NCI-H748 treated with DMSO at 0.1 percent for 48 hours (cell line): Measurements from ENCODE around the gene KCNF1.

Experiments used
- DNase-seq: peaks from one replicate; lab custom pipeline; 2025; lab: John Stamatoyannopoulos, UW

The KCNF1 gene

DNA sequence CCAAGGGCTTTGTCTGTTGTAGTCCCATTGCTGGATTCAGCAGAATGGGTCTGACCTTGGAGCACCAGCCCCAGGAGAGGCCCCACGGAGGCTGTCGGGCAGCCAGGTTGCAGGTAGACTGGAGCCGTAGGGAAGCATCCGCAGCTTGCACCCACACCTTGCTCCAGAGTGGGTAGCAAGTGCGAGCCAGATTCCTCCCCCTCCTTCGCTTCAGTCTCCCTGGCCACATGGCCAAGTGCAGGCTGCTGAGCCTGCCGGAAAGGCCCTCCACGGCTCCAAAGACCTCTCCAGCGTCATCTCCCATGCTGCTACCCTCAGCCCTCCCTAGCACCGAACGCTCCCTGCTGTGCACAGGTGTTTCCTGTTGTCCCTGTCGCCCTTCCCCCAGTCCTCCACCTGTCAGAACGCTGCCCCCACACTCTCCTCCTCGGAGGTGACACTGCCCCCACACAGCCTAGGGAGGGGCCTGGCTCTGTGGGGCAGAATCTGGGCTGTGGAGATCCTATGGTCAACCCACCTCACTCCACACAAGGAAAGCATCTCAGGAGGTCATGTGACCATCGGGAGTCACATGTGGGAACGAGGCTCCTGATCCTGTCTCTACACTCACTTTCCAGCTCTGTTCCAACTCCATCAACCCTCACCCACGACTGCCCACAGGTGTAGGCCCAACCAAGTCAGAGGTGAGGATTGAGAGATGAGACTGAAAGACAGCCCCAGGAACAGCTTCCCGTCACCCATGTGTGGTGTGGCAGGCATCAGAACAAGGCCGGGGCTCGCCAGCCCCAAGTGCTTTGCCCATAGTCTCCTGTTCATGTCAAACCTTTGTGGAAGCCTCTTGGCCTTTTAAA lies 8.3 kb downstream of the KCNF1 start:
- peak; percentile 45 for DNase-seq

DNA sequence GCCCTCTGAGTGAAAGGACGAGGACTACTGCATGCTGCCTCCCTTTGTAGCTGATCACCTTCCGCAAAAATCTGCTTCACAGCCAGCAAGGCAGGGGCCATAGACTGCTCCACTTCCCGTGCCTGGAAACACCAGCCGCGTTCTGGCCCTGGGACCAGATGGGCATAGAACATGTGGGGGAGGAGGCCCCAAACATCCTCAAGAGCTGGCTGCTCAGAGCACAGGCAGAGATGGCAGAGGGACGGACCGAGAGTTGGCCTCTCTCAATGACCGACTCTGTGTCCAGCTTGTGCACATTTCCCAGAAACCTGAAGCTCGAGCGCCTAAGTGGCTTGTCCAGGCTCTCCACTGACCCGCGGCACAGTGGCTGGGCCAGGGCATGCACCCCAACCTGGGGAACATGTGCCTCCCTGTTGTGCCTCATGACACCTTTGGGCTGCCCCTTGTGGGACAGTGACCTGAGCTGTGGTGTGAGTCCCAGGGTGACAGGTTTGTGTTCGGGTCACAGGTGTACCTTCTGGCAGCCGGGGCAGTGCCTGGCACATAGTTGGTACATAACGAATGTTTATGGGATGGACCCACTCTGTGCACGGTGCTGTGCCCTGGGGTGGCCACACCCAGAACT lies 9.1 kb downstream of the KCNF1 start:
- no peak for DNase-seq

DNA sequence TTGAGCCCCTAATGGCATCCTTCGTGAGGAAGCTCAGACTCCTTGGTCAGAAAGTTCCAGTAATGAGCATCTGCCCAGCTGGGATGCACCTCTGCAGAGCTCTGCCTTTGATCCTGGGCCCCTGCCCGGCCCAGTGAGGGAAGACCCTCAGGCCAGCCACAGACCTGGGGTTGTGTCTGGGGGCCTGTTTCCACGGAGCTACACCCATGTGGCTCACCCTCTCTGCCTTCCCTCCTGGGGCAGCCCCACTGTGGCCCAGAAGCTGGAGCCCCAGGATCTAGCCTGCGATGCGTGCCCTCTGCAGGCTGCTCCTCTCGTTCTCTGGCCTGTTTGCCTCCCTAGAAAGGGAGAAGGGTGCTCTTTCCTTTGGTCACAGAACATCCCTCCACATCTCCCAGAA lies 9.8 kb downstream of the KCNF1 start:
- no peak for DNase-seq

DNA sequence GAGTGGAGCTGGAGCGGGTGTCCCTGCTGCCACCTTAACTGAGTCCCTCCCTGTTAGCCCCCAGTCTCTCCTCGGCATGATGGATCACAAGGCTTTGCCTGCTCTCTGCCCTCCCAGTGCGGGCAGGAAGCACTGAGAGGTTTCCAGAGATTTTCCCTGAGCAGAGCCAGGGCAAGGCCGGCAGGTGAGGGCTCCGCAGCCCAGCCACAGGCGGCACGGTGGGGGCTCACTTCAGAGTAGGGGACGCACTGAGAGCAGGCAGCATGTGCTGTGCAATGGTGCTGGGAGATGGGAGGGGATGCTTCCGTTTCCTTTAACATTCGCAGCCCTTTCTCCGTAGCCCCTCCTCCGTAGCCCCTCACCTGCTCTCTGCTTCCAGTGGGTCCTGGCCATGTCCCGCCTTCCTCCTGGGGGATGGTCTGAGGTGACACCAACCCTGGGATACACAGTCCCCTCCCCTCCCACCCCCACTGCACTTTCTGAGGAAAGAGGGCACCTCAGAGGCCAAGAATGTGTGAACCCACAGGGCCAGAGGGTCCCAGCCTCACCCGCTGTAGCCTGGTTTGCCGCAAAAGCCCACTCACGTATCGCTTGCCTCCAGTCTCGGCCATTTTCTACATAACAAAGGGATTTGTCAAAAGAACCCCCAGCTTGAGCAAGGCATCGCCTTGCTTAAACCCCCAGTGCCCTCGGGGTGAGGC lies 10.7 kb downstream of the KCNF1 start:
- DNase-seq = no peak

DNA sequence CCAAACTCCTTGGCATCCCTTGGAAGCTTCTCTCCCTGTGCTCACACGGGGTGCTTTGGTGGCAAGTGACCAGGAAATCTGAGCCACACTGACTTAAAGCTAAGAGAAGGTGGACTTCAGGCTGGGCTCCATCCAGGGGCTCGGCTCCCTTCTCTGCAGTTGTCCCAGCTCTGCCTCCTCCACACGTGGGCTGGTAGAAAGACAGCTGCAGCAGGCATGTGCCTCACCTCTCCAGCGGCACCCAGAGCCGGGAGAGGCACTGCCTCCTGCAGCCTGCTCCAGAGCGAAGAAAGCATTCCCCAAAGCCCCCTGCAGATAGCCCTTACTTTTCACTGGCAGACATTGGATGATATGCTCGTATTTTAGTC lies 11.3 kb downstream of the KCNF1 start:
- DNase-seq = no peak

DNA sequence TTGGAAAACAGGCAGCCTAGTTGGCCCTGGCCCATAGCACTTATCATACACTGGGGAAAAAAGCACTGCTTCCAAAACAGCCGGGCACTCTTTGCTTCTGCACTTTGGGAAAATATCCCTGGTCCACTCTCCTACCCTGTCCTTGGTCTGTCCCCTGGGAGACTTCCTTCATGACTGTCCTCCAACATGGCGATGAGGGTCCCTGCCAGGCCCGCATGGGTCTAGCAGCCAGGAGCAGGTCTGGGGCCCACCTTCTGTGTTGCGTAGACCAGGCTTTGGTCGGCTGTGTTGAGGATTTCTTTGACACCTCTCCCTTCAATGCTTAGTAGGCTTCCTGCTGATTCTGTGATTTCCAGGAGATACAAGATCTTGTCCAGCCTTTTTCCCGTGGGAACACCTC lies 12.2 kb downstream of the KCNF1 start:
- no peak for DNase-seq

DNA sequence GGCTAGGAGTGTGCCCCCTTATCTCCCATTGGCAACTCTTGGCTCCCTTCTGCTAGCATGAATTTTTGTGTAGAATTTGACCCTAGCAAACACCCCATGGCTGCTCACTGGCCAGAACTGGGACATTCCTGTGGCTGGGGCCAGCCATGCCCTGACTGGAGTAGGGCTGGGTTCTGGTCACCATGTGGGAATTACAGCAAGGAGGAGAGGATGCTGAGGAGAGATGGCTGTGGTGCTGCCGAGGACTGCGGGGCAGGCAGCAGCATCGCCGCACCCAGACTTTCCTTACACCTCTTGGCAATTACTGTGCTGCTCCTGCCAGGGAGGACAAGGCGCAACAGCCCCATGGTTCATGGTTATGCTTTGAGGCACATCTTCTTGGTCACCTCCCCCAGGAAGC lies 12.7 kb downstream of the KCNF1 start:
- DNase-seq = no peak

DNA sequence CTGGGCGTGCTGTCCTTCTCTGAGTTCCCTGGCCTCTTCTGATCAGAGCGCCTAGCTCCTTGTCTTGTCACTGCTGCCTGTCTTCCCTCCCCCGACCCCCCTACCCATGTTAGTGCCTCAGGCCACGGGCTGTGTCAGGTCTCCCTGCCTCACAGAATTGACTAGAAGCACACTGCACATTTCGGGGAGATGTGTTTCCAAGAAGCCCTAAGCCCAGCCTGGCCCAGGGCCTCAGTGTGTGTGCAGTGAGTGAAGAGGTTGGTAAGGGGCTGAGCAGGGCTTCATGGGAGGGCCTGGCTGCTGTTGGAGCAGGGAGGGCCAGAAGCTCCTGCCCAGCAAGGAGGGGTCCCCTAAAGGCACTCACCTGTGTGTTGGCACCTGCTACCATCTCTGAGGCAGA lies 13.1 kb downstream of the KCNF1 start:
- no peak for DNase-seq

DNA sequence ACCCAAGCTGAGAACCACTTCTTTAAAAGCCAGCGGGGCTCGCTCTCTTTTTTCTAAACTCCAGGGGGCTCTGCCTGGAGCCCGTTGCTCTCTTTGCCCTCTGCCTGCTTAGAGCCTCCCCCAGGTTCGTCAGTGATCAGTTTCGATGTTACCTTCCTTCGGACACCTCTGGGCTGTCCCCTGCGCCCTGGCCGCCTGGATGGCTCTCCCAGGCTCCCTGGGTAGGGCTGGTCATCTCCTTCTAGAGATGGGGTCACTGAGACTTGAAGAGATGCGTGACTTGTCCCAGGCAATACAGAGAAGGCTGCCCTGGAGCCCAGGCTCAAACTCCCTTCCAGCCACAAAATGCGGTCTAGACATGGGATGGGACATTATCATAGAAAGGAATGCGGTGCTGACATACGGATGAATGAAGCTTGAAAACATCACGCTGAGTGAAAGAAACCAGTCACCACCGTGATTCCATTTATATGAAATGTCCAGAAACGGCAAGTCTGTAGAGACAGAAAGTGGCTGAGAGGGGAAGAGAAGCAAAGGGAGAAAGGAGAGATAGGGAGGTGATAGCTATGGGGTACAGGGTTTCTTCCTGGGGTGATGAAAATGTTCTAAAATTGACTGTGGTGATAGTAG lies 14.6 kb downstream of the KCNF1 start:
- no peak for DNase-seq

DNA sequence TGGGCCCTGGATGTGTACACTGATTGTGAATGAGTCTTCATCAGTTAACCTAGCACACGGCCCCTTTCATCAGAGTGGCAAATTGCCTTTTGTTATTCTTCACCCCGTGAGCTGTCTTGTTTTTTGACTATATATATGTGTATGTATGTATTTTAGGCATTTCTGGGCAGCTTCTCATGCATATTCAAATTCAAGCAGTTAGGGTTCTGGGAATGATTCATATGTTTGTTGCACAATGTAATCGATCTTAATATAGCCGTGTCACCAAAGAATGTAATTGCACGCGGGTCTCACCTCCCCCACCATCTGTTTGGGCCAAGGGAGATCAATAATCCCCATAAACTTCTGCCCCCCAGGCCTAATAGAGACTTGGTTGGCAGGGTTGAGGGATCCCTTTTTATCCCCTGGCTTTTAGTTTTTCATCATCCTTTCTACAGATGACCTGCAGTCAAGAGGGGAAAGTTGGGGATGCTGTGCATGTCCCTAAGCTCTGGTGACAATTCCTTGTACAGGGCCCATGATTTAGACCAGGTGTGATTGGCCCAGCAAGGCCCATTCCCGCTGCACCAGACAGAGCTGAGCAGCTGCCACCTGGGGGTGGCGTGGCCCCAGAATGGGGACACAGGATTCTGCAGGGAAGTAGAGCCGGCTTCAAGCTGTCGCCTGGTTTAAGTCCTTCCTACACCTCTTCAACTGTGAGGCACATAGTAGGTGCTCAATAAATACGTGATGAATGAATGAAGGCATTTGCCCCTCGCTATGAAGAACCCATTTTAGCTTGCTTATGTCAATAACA lies 19.2 kb downstream of the KCNF1 start:
- DNase-seq = no peak

DNA sequence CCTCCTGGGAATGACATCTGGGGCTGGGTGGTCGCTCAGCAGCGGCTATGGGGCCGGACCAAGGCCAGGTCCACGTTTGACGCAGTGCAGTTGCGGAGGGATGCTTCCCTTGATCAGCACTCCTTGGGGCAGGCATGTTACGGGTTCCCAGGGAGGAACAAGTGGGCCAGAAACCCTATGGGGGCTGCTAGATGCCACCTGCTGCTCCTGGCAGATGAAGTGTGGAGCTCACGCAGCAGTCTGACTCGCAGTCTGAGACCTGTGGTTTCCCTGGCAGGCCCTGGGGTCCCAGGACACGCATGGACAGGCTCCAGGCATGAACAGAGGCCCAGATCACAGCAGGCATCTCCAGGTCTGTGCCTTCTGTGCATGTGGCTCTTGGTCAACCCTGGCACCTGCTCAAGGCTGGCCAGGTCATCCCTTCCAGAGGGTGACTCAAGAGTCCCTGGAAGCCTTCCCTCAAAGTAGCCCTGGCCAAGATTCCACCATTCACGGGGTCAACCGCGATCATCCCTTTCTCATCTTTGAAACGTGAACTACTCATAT lies 20.0 kb downstream of the KCNF1 start:
- no peak for DNase-seq

DNA sequence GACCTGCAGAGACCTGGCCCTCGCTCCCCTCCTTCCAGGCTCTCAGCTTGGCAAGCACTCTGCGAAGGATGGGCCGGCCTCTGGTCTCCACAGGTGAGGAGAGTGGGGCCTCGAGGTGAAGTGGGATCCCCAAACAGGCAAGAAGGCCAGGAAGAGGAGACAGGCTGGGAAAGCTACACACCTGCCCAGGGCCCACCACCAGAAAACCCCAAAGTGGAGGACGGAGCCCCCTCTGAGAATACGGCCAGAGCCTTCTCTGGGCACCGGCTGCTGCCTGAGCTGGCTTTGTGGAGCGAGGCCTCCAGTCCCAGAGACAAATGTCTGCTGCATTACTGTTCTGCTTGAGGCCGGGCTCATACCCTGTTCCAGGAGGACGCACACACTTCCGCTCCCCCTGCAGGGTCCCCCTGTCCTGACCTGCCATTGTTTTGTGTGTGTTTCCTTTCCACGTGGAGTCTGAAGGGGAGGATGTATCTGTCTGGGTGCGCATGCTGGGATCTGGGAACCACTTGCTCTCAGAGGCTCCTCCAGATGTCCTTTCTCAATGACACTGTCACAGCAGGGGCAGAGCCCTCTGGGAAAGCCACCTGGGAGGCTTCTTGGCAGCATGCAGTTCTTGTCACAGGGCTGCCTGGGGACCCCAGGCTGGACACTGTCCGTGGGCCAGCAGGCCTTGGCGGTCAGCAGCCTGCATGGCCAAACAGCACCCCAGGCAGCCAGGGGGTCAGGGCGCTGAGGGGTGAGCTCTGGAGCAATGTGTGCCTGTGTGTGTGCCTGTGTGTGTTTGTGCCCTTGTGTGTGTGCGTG lies 20.8 kb downstream of the KCNF1 start:
- no peak for DNase-seq

DNA sequence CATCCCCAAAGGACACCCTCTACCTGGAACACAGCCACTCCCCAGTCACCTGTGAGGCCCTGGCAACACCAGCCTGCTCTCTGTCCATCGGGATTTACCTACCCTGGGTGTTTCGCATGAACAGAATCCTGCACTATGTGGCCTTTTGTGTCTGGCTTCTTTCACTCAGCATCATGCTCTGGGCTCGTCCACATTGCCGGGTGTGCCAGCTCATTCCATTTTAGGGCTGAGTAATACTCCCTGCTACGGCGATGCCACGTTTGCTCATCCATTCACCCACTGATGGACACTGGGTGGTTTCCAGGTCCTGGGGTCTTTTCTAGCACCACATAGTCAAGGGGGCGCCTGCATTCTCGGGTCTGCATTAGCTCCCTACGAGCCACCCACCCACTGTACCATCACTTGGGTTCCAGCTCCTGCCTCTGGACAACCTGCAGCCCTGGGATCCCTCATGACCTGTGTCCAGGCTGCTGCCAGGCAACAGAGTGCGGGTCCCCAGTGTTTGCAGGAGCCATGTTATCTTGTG lies 22.0 kb downstream of the KCNF1 start:
- DNase-seq = no peak

DNA sequence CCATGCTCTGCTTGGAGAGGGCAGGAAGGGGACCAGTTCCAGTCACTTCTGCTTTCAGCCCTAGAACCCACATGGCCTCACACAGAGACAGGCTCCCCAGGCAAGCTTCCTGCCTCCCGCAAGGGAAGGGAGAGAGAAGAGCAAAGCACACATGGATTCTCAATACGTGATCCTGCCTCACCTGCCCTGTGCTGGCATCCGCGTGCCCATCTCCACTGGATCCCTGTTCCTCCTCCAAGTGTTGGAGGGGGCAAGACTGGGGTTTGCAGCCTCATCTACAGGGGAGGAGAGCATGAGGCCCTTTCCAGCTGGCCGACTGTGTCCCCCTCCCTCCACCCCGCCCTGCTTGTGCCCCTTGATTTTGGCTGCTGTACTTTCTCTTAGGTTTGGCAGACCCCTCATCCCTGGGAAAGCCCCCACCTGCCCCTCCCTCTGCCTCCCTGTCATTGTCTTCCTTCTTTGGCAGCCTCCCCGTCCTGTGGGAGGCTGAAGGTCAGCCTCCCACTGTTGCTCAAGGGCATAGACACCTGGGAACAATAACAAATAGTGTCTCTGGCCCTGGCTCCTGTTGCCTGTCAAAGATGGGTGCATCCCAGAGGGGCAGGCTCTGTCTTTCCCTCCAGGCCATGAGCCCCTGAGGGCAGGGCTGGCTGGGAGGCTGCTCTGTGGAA lies 22.7 kb downstream of the KCNF1 start:
- no peak for DNase-seq

DNA sequence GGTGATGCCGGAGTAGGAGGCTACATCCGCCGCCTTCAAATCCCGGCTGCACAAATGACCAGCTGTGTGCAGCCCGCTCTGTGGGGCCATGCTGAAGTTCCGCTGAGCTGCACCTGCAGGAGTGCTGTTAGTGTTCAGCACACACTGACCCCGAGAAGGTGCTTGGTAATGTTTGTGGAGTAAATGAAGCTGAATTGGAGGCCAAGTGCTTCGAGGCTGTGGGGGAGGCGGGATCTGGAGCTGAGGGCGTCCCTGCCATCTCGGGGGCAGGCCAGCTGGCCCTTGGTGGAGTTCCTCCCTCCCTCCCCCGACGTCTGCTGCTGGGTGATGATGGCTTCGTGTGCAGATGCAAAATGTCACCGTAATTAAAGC lies 23.2 kb downstream of the KCNF1 start:
- peak; percentile 66 for DNase-seq

DNA sequence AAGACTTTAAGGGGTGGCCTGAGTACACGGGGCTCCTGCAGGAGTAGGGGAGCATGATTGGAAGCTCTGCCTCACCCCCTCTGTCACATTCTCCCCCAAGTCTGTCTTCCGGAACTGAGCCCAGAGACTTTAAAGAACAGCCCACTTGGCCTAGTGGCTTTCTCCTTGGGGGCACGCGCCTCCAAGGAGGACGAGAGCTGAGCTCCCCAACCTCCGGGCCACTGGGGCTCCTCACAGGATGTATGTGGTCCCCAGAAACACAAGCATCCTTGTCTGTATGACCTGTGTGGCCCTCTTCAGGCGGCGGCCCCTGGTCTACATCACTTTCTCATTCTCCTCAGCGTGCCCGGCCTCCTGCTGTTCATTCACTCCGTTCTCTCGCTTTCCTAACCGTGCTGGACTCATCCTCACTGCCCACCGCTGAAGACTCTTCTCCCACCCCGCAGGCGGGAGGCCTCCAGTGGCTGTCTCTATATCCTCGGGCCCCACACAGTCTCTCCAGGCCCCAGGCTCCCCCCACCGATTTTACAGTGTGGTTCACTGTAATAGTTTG lies 23.7 kb downstream of the KCNF1 start:
- no peak for DNase-seq

DNA sequence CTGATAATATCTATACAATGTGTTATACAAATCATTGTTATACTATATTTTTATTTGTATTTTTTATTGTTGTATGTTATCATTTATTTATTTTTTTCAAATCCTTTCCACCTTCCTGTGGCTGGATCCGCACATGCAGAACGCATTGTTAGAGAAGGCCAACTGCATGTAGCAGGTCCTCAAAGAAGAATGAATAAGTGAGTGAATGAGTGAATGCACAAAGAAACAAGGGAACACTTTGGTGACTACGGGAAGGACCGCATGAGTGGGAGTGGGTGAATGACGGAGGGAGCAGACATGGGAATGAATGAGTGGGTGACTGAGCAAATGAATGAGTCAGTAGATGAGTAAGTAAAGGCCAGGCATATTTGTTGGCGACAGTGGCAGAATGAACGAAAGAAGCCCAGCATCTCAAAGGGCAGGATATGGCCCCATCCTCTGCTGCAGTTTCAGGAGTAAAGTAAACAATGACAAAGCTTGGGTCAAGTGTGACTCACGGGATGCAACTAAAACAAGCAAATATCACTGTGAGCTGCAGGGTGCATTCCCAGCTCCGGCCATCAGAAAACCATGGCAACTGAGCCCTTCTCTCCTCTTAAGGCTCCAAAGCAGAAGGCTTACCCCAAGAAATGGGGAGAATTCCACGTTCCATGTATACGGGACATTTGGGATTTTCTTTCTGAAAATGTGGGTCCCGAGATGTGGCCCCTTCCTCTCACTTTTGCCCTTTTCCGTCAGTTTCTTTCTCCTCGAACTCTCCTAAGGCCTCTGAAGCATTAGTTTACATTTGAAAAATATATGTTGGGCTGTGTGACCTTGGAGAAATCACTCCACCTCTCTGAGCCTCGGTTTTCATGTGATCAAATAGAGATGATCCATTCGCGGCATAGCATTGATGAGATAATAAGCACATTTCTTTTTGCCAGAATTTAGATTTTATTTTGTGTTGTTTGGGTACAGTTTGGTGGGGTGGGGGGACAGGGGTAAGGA lies 24.5 kb downstream of the KCNF1 start:
- peak; percentile 29 for DNase-seq

DNA sequence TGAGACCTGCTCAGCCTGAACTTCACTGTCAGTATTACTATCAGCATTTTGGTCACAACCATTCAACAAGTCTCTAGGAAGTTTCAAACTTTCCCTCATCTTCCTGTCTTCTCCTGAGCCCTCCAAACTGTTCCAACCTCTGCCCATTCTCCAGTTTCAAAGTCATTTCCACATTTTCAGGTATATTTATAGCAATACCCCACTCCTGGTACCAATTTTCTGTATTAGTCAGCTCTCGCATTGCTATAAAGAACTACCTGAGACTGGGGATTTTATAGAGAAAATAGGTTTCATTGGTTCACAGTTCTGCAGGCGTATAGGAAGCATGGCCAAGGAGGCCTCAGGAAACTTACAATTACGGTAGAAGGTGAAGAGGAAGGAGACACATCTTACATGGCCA lies 27.3 kb downstream of the KCNF1 start:
- DNase-seq = no peak
